H1 (cell line): ENCODE measurements around the gene VPS26B. TPM values are rescaled to one million over a fixed set of nuclear protein-coding genes. Genes with fewer than 3 reads are reported as not detected.

ENCODE experiments used
- CTCF ChIA-PET: fragments of 300-600 bp; sonication (Branson Sonifier 250); formaldehyde crosslinking; loops from one replicate; lab custom pipeline; 2021; ENCODE audit not compliant: partially characterized antibody; lab: Charles Lee
- POLR2A ChIA-PET: fragments of 300-600 bp; sonication (Branson Sonifier 250); formaldehyde crosslinking; loops from one replicate; lab custom pipeline; 2021; ENCODE audit warnings: inconsistent platforms; ENCODE audit not compliant: partially characterized antibody; lab: Charles Lee
- DNase-seq, 2 experiments: peaks; one replicate each; pipeline versions ENCODE4 v3.0.0 to v3.0.0-alpha.2; 2010 to 2022; ENCODE audit warnings: low spot score in 2 of 2, low read depth in 1 of 2, mixed read lengths in 1 of 2
- FAIRE-seq: peaks from 2 replicates; lab custom pipeline; 2011; peaks lifted over from hg19 to GRCh38; lab: Jason Lieb, UNC
- H2AFZ ChIP-seq: 2 replicates; pipeline ENCODE4 v1.8.1; 2012; ENCODE audit warnings: low read length, inconsistent platforms
- H2AK5ac ChIP-seq: 2 replicates; pipeline ENCODE4 v1.6.1; 2013; ENCODE audit warnings: low read depth, low read length
- H2BK120ac ChIP-seq: replicated peaks from 2 replicates; pipeline ENCODE3; 2013; ENCODE audit warnings: low read depth, low read length, inconsistent platforms
- H2BK12ac ChIP-seq: 2 replicates; pipeline ENCODE4 v1.6.1; 2013; ENCODE audit warnings: low read depth, low read length
- H2BK15ac ChIP-seq: 2 replicates; pipeline ENCODE4 v1.6.1; 2013; ENCODE audit warnings: low read length
- H2BK20ac ChIP-seq: 2 replicates; pipeline ENCODE4 v1.6.1; 2013; ENCODE audit warnings: low read length
- H2BK5ac ChIP-seq: 2 replicates; pipeline ENCODE4 v1.6.1; 2013; ENCODE audit warnings: low read depth, low read length
- H3K14ac ChIP-seq: 2 replicates; pipeline ENCODE4 v1.6.1; 2013; ENCODE audit warnings: inconsistent platforms; ENCODE audit not compliant: insufficient read length
- H3K18ac ChIP-seq: 2 replicates; pipeline ENCODE4 v1.6.1; 2013; ENCODE audit warnings: low read length; ENCODE audit errors: extremely low read depth
- H3K23ac ChIP-seq: 2 replicates; pipeline ENCODE4 v1.6.1; 2013; ENCODE audit warnings: inconsistent platforms; ENCODE audit not compliant: insufficient read length
- H3K23me2 ChIP-seq: 2 replicates; pipeline ENCODE4 v1.6.1; 2013; ENCODE audit warnings: low read depth, low read length
- H3K27ac ChIP-seq: 2 replicates; pipeline ENCODE4 v1.6.1; 2011; ENCODE audit warnings: low read depth, low read length, inconsistent platforms
- H3K27me3 ChIP-seq, 4 experiments: replicated peaks in 1 of 4; 1 replicate in 1 of 4; 2 replicates in 3 of 4; pipeline versions ENCODE4 v1.6.1 to v1.8.1; 2011 to 2013; ENCODE audit warnings: low read length in 3 of 4, mild to moderate bottlenecking in 3 of 4, inconsistent platforms in 2 of 4, mixed read lengths in 2 of 4, moderate library complexity in 1 of 4; ENCODE audit not compliant: control insufficient read depth in 3 of 4, insufficient read depth in 3 of 4; ENCODE audit errors: extremely low read depth in 1 of 4
- H3K36me3 ChIP-seq, 4 experiments: 2 replicates each; pipeline versions ENCODE4 v1.6.1 to v1.8.1; 2011 to 2013; ENCODE audit warnings: mild to moderate bottlenecking in 4 of 4, low read length in 3 of 4, moderate library complexity in 2 of 4, control low read depth in 1 of 4, inconsistent platforms in 1 of 4; ENCODE audit not compliant: insufficient read depth in 4 of 4, control insufficient read depth in 2 of 4
- H3K4ac ChIP-seq: replicated peaks from 2 replicates; pipeline ENCODE3; 2013; ENCODE audit warnings: low read length, low read depth, mixed read lengths, inconsistent platforms; ENCODE audit not compliant: insufficient read length
- H3K4me1 ChIP-seq, 4 experiments: replicated peaks in 1 of 4; 1 replicate in 1 of 4; 2 replicates in 3 of 4; pipeline versions ENCODE4 v1.6.1 to v1.8.1; 2011 to 2013; ENCODE audit warnings: low read length in 3 of 4, inconsistent platforms in 2 of 4, mixed read lengths in 1 of 4; ENCODE audit not compliant: insufficient read depth in 4 of 4, control insufficient read depth in 3 of 4
- H3K4me2 ChIP-seq, 2 experiments: 2 replicates each; pipeline versions ENCODE4 v1.6.1 to v1.8.1; 2011 to 2013; ENCODE audit warnings: low read depth in 2 of 2, low read length in 2 of 2, control low read depth in 1 of 2, inconsistent platforms in 1 of 2, mild to moderate bottlenecking in 1 of 2; ENCODE audit not compliant: insufficient read depth in 1 of 2
- H3K4me3 ChIP-seq, 4 experiments: fragments of 200-600, 300-600 bp in 1 of 4; sonication (generic), shearing (Covaris generic), sonication (Bioruptor Twin) in 1 of 4; 2 replicates each; pipeline versions ENCODE4 v1.5.1 to v1.8.1; 2011 to 2016; ENCODE audit warnings: low read length in 4 of 4, low read depth in 3 of 4, control low read depth in 2 of 4, inconsistent platforms in 2 of 4, mild to moderate bottlenecking in 2 of 4, mixed read lengths in 1 of 4, moderate library complexity in 1 of 4; ENCODE audit not compliant: insufficient read depth in 2 of 4; ENCODE audit errors: extremely low read depth in 1 of 4
- H3K56ac ChIP-seq: replicated peaks from 2 replicates; pipeline ENCODE3; 2013; ENCODE audit warnings: low read depth, mild to moderate bottlenecking, mixed read lengths, low read length, inconsistent platforms; ENCODE audit not compliant: insufficient read length
- H3K79me1 ChIP-seq: 2 replicates; pipeline ENCODE4 v1.6.1; 2013; ENCODE audit warnings: low read depth, low read length, control low read depth
- H3K79me2 ChIP-seq, 2 experiments: 2 replicates each; pipeline versions ENCODE4 v1.6.1 to v1.8.1; 2012 to 2013; ENCODE audit warnings: low read length in 2 of 2, mild to moderate bottlenecking in 2 of 2, inconsistent platforms in 1 of 2; ENCODE audit not compliant: insufficient read depth in 2 of 2, control insufficient read depth in 1 of 2
- H3K9ac ChIP-seq, 4 experiments: replicated peaks in 1 of 4; 1 replicate in 1 of 4; 2 replicates in 3 of 4; pipeline versions ENCODE4 v1.6.1 to v1.8.1; 2011 to 2013; ENCODE audit warnings: low read depth in 3 of 4, low read length in 3 of 4, control low read depth in 2 of 4, mild to moderate bottlenecking in 2 of 4, moderate library complexity in 2 of 4, inconsistent platforms in 1 of 4; ENCODE audit errors: extremely low read depth in 1 of 4
- H3K9me3 ChIP-seq, 2 experiments: 2 replicates each; pipeline versions ENCODE4 v1.6.1 to v1.8.1; 2012 to 2013; ENCODE audit warnings: mild to moderate bottlenecking in 2 of 2, moderate library complexity in 2 of 2, control low read depth in 1 of 2, inconsistent platforms in 1 of 2, low read depth in 1 of 2, low read length in 1 of 2, mixed read lengths in 1 of 2; ENCODE audit not compliant: insufficient read depth in 2 of 2
- H4K20me1 ChIP-seq, 2 experiments: replicated peaks in 1 of 2; 2 replicates each; pipeline versions ENCODE3 to v1.8.1; 2011 to 2013; ENCODE audit warnings: inconsistent platforms in 2 of 2, low read length in 2 of 2, mild to moderate bottlenecking in 1 of 2; ENCODE audit not compliant: insufficient read depth in 2 of 2, control insufficient read depth in 1 of 2
- H4K5ac ChIP-seq: 2 replicates; pipeline ENCODE4 v1.6.1; 2013; ENCODE audit warnings: low read length, low read depth, mixed read lengths, inconsistent platforms; ENCODE audit not compliant: insufficient read length
- H4K8ac ChIP-seq: 2 replicates; pipeline ENCODE4 v1.8.0; 2013; ENCODE audit warnings: mild to moderate bottlenecking, moderate library complexity, low read length, inconsistent platforms; ENCODE audit not compliant: insufficient read depth; ENCODE audit errors: extremely low read depth
- H4K91ac ChIP-seq: replicated peaks from 2 replicates; pipeline ENCODE3; 2013; ENCODE audit warnings: low read length, mixed read lengths, inconsistent platforms; ENCODE audit not compliant: insufficient read length
- BRCA1 ChIP-seq: IDR thresholded peaks from 2 replicates; pipeline ENCODE4 v1.6.1; 2012; ENCODE audit warnings: low read depth, low read length, improper control_type of control experiment
- CBX8 ChIP-seq: fragments of 300-800, 300-1000 bp; sonication (generic); IDR thresholded peaks from 2 replicates; pipeline ENCODE4 v1.7.1; 2016; ENCODE audit warnings: low read depth, low read length, borderline replicate concordance
- E2F6 ChIP-seq: IDR thresholded peaks from 2 replicates; pipeline ENCODE4 v1.6.1; 2012; ENCODE audit warnings: inconsistent platforms
- WGBS, 2 experiments: shearing (Covaris generic) in 1 of 2; methylation state at CpG; one replicate each; pipeline versions ENCODE4 v1.1.6 to v1.1.7; 2013 to 2015; ENCODE audit warnings: low lambda C conversion rate in 2 of 2, mixed read lengths in 2 of 2, inconsistent platforms in 1 of 2, low coverage in 1 of 2, missing lambda C conversion rate in 1 of 2; ENCODE audit not compliant: insufficient replicate concordance in 2 of 2, insufficient coverage in 1 of 2, insufficient read length in 1 of 2; ENCODE audit errors: extremely low coverage in 1 of 2, missing lambda C conversion rate in 1 of 2; 5-methylcytosine and 5-hydroxymethylcytosine counted together
- polyA plus RNA-seq, 7 experiments: library from polyadenylated mRNA; depleted of rRNA in 3 of 7; stranded (reverse) in 5 of 7; unstranded in 2 of 7; fragments of >200 nt in 5 of 7; fragments of 200-250 nt in 2 of 7; gene quantifications; 1 replicate in 5 of 7; 2 replicates in 1 of 7; 4 replicates in 1 of 7; pipeline versions ENCODE4 v1.2.1 to v1.2.3, GENCODE V29; 2011 to 2013; ENCODE audit warnings: missing spikeins in 2 of 7, mixed read lengths in 2 of 7
- total RNA-seq: library from RNA; stranded (reverse); fragmentation: NEBNext Ultra II Directional; extraction: Animal tissue kit (Norgen Biotek cat#: 25700); gene quantifications from 2 replicates; pipeline ENCODE4 v1.2.1, GENCODE V29; 2021

VPS26B gene
- total and polyA plus RNA-seq, 2 of the 8 experiments (the other 6 are each of a cell fraction or from before 2014, with no cell fraction given) = 18.3 to 27.0 TPM

DNA sequence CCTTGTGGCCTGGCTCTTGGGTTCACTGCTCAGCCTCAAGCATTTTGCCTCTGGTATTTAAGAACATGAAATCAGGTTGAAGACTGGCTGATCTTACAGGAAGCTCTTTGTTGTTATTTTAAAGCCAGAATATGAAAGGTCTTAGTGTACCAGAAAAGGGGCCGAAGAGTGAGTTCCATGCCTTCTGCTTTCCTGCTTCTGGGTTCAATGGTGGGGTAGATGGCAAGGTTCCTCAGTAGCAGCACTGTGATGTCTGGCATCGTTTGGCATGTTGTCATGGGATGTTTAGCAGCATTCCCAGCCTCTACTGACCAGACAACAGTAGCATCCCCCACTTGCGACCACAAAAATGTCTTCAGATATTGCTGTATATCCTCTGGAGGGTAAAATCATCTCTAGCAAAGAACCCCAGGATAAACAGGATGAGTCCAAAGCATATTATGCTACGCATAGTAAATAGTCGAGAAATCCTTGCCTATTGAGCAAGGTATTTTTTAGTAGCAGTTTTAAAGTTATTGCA, 2.4 kb downstream of the VPS26B start:
- ChIA-PET CTCF (interaction anchor here (1.1 to 4.8 kb wide), 2 partner anchors 17 kb away, joined by 3 to 23 read pairs; no protein-coding TSS in a partner anchor), POLR2A (interaction anchor here (2.4 kb wide), 1 partner anchor 15 kb away, joined by 7 read pairs; no protein-coding TSS in a partner anchor)
- Histone ChIP-seq H3K14ac (no peak overlapping the region), H3K23me2 (peaks cover 20% of the 10 kb centered on the region), H3K27me3 (peaks cover 0 to 6% (median 0%) of the 10 kb centered on the region in 4 experiments; a peak in 1 of 7 replicates), H3K9me3 (no peaks in the 10 kb centered on the region), H3K18ac (no peak overlapping the region), H3K79me1 (peaks cover 4% of the 10 kb centered on the region), H3K27ac (no peak overlapping the region), H2AFZ (no peak overlapping the region), H2BK20ac (no peak overlapping the region), H3K4ac (no peak overlapping the region), H2BK12ac (no peak overlapping the region), H2AK5ac (no peak overlapping the region), H3K9ac (no peak overlapping the region), H3K79me2 (peaks cover 0 to 26% of the 10 kb centered on the region in 2 experiments; a peak in 2 of 4 replicates), H4K5ac (no peak overlapping the region), H4K91ac (no peak overlapping the region), H3K4me3 (no peak overlapping the region), H4K8ac (no peak overlapping the region), H4K20me1 (peaks cover 0 to 10% of the 10 kb centered on the region in 2 experiments)
- FAIRE-seq = no peak
- WGBS, 2 experiments = 77% methylated on average over 5 of the region's 5 CpGs; no CpG with 5 or more reads in 1 of the 2 experiments
- TF ChIP-seq E2F6 = no peak
- TF ChIP-seq CBX8 = no peak
- TF ChIP-seq BRCA1 = no peak
- TF ChIP-seq, all 59 proteins: peak for 0
- H2BK5ac ChIP-seq = no peak overlapping the region
- H3K23ac ChIP-seq = no peak overlapping the region
- no peak overlapping the region for H2BK120ac ChIP-seq
- H2BK15ac ChIP-seq = no peak overlapping the region
- H3K36me3 ChIP-seq = no peaks in the 10 kb centered on the region
- H3K4me1 ChIP-seq = peaks cover 0 to 5% (median 3%) of the 10 kb centered on the region in 4 experiments
- no peak overlapping the region for H3K56ac ChIP-seq
- no peak for DNase-seq
- no peak overlapping the region; a peak in 1 of 4 replicates for H3K4me2 ChIP-seq
